ENCODE data around the gene PLXDC1.

DNA sequence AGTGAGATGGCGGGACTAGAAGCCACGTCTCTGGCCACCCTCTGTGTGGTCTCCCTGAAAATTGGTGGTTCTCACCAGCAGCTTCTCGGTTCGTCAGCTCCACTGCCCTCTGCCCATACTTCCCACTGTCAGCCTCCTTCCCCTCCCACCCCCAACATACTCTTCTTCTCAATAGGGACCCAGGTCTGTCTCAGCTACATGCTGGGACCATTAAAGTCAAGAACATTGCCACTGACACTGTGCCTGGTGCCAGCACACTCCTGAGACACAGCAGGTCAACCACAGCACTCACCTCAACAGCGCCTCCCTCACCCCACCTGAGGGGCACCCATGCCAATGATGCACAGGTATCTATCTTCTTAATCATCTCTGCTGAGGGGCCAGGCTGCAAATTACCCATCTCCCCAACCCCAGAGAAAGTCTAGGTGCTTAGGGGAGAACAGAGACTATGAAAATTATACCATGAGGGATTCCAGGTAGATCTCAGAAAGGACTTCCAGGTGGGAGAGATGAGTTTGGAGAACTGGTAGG is 1.3 kb downstream of the PLXDC1 start:
- TF ChIP-seq POLR2A (IDR thresholded peaks at IDR 0.05) (no peak), EP300 (IDR thresholded peaks at IDR 0.05) (no peak), POLR2AphosphoS5 (IDR thresholded peaks at IDR 0.05) (no peak)
- TF ChIP-seq, protein P1, sequence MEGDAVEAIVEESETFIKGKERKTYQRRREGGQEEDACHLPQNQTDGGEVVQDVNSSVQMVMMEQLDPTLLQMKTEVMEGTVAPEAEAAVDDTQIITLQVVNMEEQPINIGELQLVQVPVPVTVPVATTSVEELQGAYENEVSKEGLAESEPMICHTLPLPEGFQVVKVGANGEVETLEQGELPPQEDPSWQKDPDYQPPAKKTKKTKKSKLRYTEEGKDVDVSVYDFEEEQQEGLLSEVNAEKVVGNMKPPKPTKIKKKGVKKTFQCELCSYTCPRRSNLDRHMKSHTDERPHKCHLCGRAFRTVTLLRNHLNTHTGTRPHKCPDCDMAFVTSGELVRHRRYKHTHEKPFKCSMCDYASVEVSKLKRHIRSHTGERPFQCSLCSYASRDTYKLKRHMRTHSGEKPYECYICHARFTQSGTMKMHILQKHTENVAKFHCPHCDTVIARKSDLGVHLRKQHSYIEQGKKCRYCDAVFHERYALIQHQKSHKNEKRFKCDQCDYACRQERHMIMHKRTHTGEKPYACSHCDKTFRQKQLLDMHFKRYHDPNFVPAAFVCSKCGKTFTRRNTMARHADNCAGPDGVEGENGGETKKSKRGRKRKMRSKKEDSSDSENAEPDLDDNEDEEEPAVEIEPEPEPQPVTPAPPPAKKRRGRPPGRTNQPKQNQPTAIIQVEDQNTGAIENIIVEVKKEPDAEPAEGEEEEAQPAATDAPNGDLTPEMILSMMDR (IDR thresholded peaks at IDR 0.05): no peak
